Left lung (tissue), 10 donors: ENCODE measurements around the gene TRPM3. TPM values are rescaled to one million over a fixed set of nuclear protein-coding genes. Genes with fewer than 3 reads are reported as not detected.

ENCODE experiments used
- ATAC-seq: fragments of 200-7000 bp; cut with Tn5 transposase; one replicate; pipeline ENCODE4 v1.9.1; 2020; ENCODE audit warnings: moderate library complexity
- DNase-seq, 4 donors: peaks; one replicate each; pipeline ENCODE4 v3.0.0-alpha.2; 2013 to 2020
- H3K27ac ChIP-seq, 2 donors: fragments of 200-600 bp; sonication (generic) in 1 of 2; one replicate each; pipeline versions ENCODE4 v1.5.0 to v1.8.0; 2020 to 2021
- H3K27me3 ChIP-seq, 2 donors: fragments of 200-600 bp; sonication (generic) in 1 of 2; one replicate each; pipeline versions ENCODE4 v1.5.0 to v1.8.0; 2020 to 2021
- H3K36me3 ChIP-seq, 2 donors: fragments of 200-600 bp; sonication (generic) in 1 of 2; one replicate each; pipeline versions ENCODE4 v1.5.0 to v1.8.0; 2020 to 2021
- H3K4me1 ChIP-seq, 2 donors: fragments of 200-600 bp; one replicate each; pipeline ENCODE4 v1.8.0; 2021
- H3K4me3 ChIP-seq, 2 donors: fragments of 200-600 bp; sonication (generic) in 1 of 2; one replicate each; pipeline versions ENCODE4 v1.5.0 to v1.8.0; 2020 to 2021; ENCODE audit warnings: mild to moderate bottlenecking in 1 of 2
- H3K9me3 ChIP-seq, 2 donors: fragments of 200-600 bp; sonication (generic) in 1 of 2; one replicate each; pipeline versions ENCODE4 v1.5.0 to v1.8.0; 2020 to 2021
- CTCF ChIP-seq, 2 donors: fragments of 200-600 bp; sonication (generic) in 1 of 2; IDR thresholded peaks; one replicate each; pipeline versions ENCODE4 v1.5.0 to v1.8.0; 2021; ENCODE audit warnings: antibody characterized with exemption in 2 of 2
- intact Hi-C, 2 donors: fragments of 100-400 bp; cut with DNase I; formaldehyde crosslinking; loops; one replicate each; pipeline versions ENCODE4 v1.11.2 to v1.14.2; 2022
- polyA plus RNA-seq, 6 donors: library from polyadenylated mRNA; unstranded; fragments of 120-200 nt; gene quantifications; one replicate each; pipeline ENCODE4 v1.2.1, GENCODE V29; 2013; ENCODE audit not compliant: insufficient read length in 6 of 6
- total RNA-seq, 2 donors: library from RNA; stranded (reverse); fragmentation: NEBNext Ultra II Directional; extraction: Animal tissue kit (Norgen Biotek cat#: 25700); gene quantifications; one replicate each; pipeline ENCODE4 v1.2.1, GENCODE V29; 2021
- donor health status: DM: no; HTN: yes; CAD: no.
- donor health status: DM: no; HTN: no; CAD: no.

The TRPM3 gene
- total and polyA plus RNA-seq, 8 donors: 0.17 to 2.1 (median 1.2) TPM

GRCh38 chr9:70499621-70500020 lies 621.8 kb downstream of the TRPM3 start:
- ATAC-seq (no peak), DNase-seq (no peak)
- Histone ChIP-seq H3K4me3 (no peak overlapping the region), H3K4me1 (peaks cover 4 to 14% of the 10 kb centered on the region in 2 donors), H3K27ac (no peak overlapping the region), H3K27me3 (no peaks in the 10 kb centered on the region), H3K9me3 (no peaks in the 10 kb centered on the region), H3K36me3 (no peaks in the 10 kb centered on the region)
- no peak for TF ChIP-seq CTCF (IDR thresholded peaks at IDR 0.05)
- intact Hi-C loops: no loop called here

GRCh38 chr9:70498866-70499265 lies 622.6 kb downstream of the TRPM3 start:
- no peak for ATAC-seq

GRCh38 chr9:70496244-70496643 lies 625.2 kb downstream of the TRPM3 start:
- Histone ChIP-seq H3K27me3 (no peaks in the 10 kb centered on the region), H3K4me1 (peaks cover 6 to 17% of the 10 kb centered on the region in 2 donors), H3K4me3 (no peak overlapping the region), H3K27ac (no peak overlapping the region), H3K36me3 (no peaks in the 10 kb centered on the region), H3K9me3 (no peaks in the 10 kb centered on the region)
- DNase-seq (no peak), ATAC-seq (no peak)
- intact Hi-C loops: no loop called here
- no peak for TF ChIP-seq CTCF (IDR thresholded peaks at IDR 0.05)

More at GRCh38 chr9:70498866-70499265, 622.6 kb downstream of the TRPM3 start:
- Histone ChIP-seq H3K27me3 (no peaks in the 10 kb centered on the region), H3K27ac (no peak overlapping the region), H3K4me3 (no peak overlapping the region), H3K4me1 (peaks cover 9 to 19% of the 10 kb centered on the region in 2 donors), H3K36me3 (no peaks in the 10 kb centered on the region), H3K9me3 (no peaks in the 10 kb centered on the region)
- no peak for TF ChIP-seq CTCF (IDR thresholded peaks at IDR 0.05)
- no peak for DNase-seq
- intact Hi-C loops: no loop called here

GRCh38 chr9:70495514-70495913 lies 625.9 kb downstream of the TRPM3 start:
- Histone ChIP-seq H3K4me1 (peaks cover 6 to 17% of the 10 kb centered on the region in 2 donors), H3K36me3 (no peaks in the 10 kb centered on the region), H3K4me3 (no peak overlapping the region), H3K27ac (no peak overlapping the region), H3K27me3 (no peaks in the 10 kb centered on the region), H3K9me3 (no peaks in the 10 kb centered on the region)
- ATAC-seq (no peak), DNase-seq (no peak)
- intact Hi-C loops: no loop called here
- no peak for TF ChIP-seq CTCF (IDR thresholded peaks at IDR 0.05)

GRCh38 chr9:70494221-70494620 lies 627.2 kb downstream of the TRPM3 start:
- intact Hi-C loops: no loop called here
- ATAC-seq (no peak), DNase-seq (no peak)

More at GRCh38 chr9:70494221-70494620, 627.2 kb downstream of the TRPM3 start:
- Histone ChIP-seq H3K4me1 (peaks cover 6 to 17% of the 10 kb centered on the region in 2 donors), H3K27ac (no peak overlapping the region), H3K4me3 (no peak overlapping the region), H3K36me3 (no peaks in the 10 kb centered on the region), H3K27me3 (no peaks in the 10 kb centered on the region), H3K9me3 (no peaks in the 10 kb centered on the region)
- no peak for TF ChIP-seq CTCF (IDR thresholded peaks at IDR 0.05)
